RPMI7951 (cell line): ENCODE measurements around the gene DCST1. TPM values are rescaled to one million over a fixed set of nuclear protein-coding genes. Genes with fewer than 3 reads are reported as not detected.
A peak's percentile ranks its signal among the peaks of the same experiment; 100 is the strongest.

ENCODE experiments used
- DNase-seq: peaks from one replicate; pipeline ENCODE4 v3.0.0-alpha.2; 2012; ENCODE audit warnings: low read depth
- total RNA-seq: library from RNA; depleted of rRNA; stranded (reverse); fragments of >200 nt; shearing (Covaris generic); gene quantifications from 2 replicates; pipeline ENCODE4 v1.2.3, GENCODE V29; 2014

DCST1 gene
- total RNA-seq, 1 experiment from 2014 or later, result not detected

- no peak for DNase-seq
Measured at GRCh38 chr1:155053531-155054105, 20.0 kb downstream of the DCST1 start.

- no peak for DNase-seq
Measured at GRCh38 chr1:155057104-155057503, 23.5 kb downstream of the DCST1 start.

GRCh38 chr1:155057788-155058211 is 24.2 kb downstream of the DCST1 start:
- no peak for DNase-seq

GRCh38 chr1:155060736-155061135 is 27.1 kb downstream of the DCST1 start:
- DNase-seq, result no peak

GRCh38 chr1:155061381-155062150 is 27.9 kb downstream of the DCST1 start:
- peak; percentile 71 for DNase-seq

- DNase-seq, result no peak
Measured at GRCh38 chr1:155062151-155062686, 28.6 kb downstream of the DCST1 start.

- no peak for DNase-seq
Measured at GRCh38 chr1:155062702-155063411, 29.2 kb downstream of the DCST1 start.

- peak; percentile 75 for DNase-seq
Measured at GRCh38 chr1:155063550-155064110, 30.0 kb downstream of the DCST1 start, which contains the start of gene EFNA4. EFNA4 (plus strand) TSS chr1:155063740; CDS start chr1:155063824, 84 bp downstream.

- no peak for DNase-seq
Measured at GRCh38 chr1:155064111-155064831, 30.6 kb downstream of the DCST1 start.

- DNase-seq, result no peak
Measured at GRCh38 chr1:155064832-155065429, 31.3 kb downstream of the DCST1 start.

GRCh38 chr1:155066777-155067176 is 33.2 kb downstream of the DCST1 start:
- no peak for DNase-seq

- DNase-seq, result no peak
Measured at GRCh38 chr1:155068599-155068998, 35.0 kb downstream of the DCST1 start.

- DNase-seq, result no peak
Measured at GRCh38 chr1:155069551-155070157, 36.0 kb downstream of the DCST1 start.

- no peak for DNase-seq
Measured at GRCh38 chr1:155070158-155070621, 36.6 kb downstream of the DCST1 start.

GRCh38 chr1:155070721-155071569 is 37.3 kb downstream of the DCST1 start:
- DNase-seq, result peak; percentile 57

- DNase-seq, result no peak
Measured at GRCh38 chr1:155071701-155072100, 38.1 kb downstream of the DCST1 start.

- no peak for DNase-seq
Measured at GRCh38 chr1:155072531-155073289, 39.1 kb downstream of the DCST1 start.

GRCh38 chr1:155073377-155074242 is 40.0 kb downstream of the DCST1 start:
- DNase-seq, result no peak
